Measurements from ENCODE around the gene UCP3.

The UCP3 gene

GRCh38 chr11:74017631-74018030, 8.7 kb upstream of the UCP3 start:
- H3K27ac ChIP-seq = no peak overlapping the region
- no peaks in the 10 kb centered on the region for H3K9me3 ChIP-seq
- TF ChIP-seq CTCF (IDR thresholded peaks at IDR 0.05) = no peak
- no peaks in the 10 kb centered on the region for H3K4me1 ChIP-seq (ENCODE audit: control insufficient read depth in 1 of 2, insufficient read depth in 1 of 2, low read depth in 1 of 2, low read length in 1 of 2)
- no peak overlapping the region for H3K4me3 ChIP-seq (ENCODE audit: low read depth in 1 of 2, low read length in 1 of 2)
- no peaks in the 10 kb centered on the region for H3K27me3 ChIP-seq
- peaks cover 44% of the 10 kb centered on the region for H3K36me3 ChIP-seq

- Histone ChIP-seq H3K9me3 (no peaks in the 10 kb centered on the region), H3K4me3 (ENCODE audit: low read depth in 1 of 2, low read length in 1 of 2) (no peak overlapping the region), H3K27ac (no peak overlapping the region), H3K4me1 (ENCODE audit: control insufficient read depth in 1 of 2, insufficient read depth in 1 of 2, low read depth in 1 of 2, low read length in 1 of 2) (no peaks in the 10 kb centered on the region), H3K27me3 (no peaks in the 10 kb centered on the region), H3K36me3 (peaks cover 55% of the 10 kb centered on the region)
- no peak for TF ChIP-seq CTCF (IDR thresholded peaks at IDR 0.05)
These were observed 7.2 kb upstream of the UCP3 start for GRCh38 chr11:74015919-74016684.

GRCh38 chr11:74014880-74015279, 6.0 kb upstream of the UCP3 start:
- H3K27me3 ChIP-seq = no peaks in the 10 kb centered on the region
- no peak for TF ChIP-seq CTCF (IDR thresholded peaks at IDR 0.05)
- H3K36me3 ChIP-seq = peaks cover 57% of the 10 kb centered on the region
- no peak overlapping the region for H3K27ac ChIP-seq
- H3K4me3 ChIP-seq (ENCODE audit: low read depth in 1 of 2, low read length in 1 of 2) = no peak overlapping the region
- H3K9me3 ChIP-seq = no peaks in the 10 kb centered on the region
- H3K4me1 ChIP-seq (ENCODE audit: control insufficient read depth in 1 of 2, insufficient read depth in 1 of 2, low read depth in 1 of 2, low read length in 1 of 2) = no peaks in the 10 kb centered on the region

- TF ChIP-seq CTCF (IDR thresholded peaks at IDR 0.05) = no peak
- no peaks in the 10 kb centered on the region for H3K9me3 ChIP-seq
- H3K27me3 ChIP-seq = no peaks in the 10 kb centered on the region
- H3K4me3 ChIP-seq (ENCODE audit: low read depth in 1 of 2, low read length in 1 of 2) = no peak overlapping the region
- no peaks in the 10 kb centered on the region for H3K4me1 ChIP-seq (ENCODE audit: control insufficient read depth in 1 of 2, insufficient read depth in 1 of 2, low read depth in 1 of 2, low read length in 1 of 2)
- H3K36me3 ChIP-seq = peaks cover 52% of the 10 kb centered on the region
- H3K27ac ChIP-seq = no peak overlapping the region
These were observed 4.3 kb upstream of the UCP3 start for GRCh38 chr11:74013141-74013540.

- Histone ChIP-seq H3K27me3 (no peaks in the 10 kb centered on the region), H3K4me1 (ENCODE audit: control insufficient read depth in 1 of 2, insufficient read depth in 1 of 2, low read depth in 1 of 2, low read length in 1 of 2) (no peaks in the 10 kb centered on the region), H3K27ac (no peak overlapping the region), H3K4me3 (ENCODE audit: low read depth in 1 of 2, low read length in 1 of 2) (no peak overlapping the region), H3K36me3 (peaks cover 48% of the 10 kb centered on the region), H3K9me3 (no peaks in the 10 kb centered on the region)
- TF ChIP-seq CTCF (IDR thresholded peaks at IDR 0.05) = no peak
These were observed 3.4 kb upstream of the UCP3 start for GRCh38 chr11:74012074-74012809.

Data from neutrophil (primary cell).